Cerebellar nuclear complex (tissue), 1 donor: Measurements from ENCODE around the gene CHMP4B.

Experiments used
- DNase-seq, 2 experiments: peaks; one replicate each; lab custom pipeline; 2025; lab: John Stamatoyannopoulos, UW

CHMP4B gene

DNA sequence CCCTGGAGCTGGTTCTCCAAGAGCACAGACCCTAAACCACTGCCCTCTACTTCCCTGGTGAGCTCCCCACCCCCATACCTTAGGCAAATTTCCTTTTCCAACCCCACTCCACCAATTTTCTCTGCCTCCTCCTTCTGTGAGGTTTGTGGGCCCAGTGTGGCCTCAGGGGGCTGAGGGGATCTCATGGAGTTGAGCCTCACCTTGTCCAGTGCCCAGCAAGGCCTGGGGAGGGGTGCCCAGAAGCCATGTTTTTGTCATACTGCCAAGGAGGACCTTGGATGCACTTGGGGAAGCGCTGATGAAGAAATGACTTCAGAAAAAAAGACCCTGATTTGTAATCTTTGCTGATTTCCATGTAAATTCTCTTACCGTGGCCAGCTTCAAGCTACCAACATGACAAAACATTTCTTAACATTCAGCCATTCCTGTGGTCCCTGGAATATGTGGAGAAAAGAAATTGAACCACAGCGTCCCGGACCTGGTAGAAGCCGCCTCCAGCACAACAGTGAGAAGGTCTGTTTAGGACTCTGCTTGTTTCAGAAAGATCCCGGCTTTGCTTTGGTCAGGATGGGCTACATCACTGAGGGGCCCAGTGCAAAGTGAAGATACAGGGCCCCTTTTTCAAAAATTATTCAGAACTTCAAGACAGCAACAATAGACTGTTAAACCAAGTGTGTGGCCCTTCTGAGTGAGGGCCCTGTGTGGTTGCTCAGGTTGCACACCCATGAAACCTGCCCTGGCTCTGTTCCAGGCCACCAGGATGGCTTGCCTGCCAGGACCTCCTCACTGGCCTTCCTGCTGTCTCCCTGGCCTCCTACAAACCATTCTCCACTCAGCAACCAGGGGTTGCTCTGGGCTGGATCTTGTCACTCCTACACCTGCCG, 52.5 kb downstream of the CHMP4B start:
- no peak for DNase-seq

DNA sequence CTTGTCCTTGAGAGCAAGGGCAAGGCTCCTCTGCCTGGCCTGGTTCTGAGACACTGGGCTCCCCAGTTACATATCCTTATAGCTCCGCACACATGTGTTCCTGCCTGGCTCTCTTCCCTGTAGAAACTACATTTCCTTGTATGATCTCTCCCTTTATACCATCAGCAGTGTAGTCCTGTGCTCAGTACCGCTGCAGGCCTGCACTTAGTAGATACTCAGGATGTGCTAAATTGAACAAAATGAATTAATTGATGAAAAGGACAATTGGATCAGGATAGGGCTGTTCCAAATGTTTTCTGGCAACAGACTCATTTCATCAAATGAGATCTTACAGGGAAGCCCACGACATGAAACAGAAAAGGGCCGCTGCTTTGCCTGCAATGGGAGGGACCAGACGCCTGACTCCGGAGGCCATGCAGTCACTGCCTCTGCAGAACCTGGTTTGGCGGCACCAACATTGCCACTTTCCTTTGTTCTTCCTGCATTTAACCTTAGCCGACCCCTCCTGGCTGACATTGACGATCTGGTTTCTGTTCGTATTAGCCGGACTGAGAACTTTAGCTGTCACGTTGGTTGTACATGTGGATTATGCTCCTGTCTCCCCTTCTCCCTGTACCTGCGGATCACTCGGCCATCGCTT, 53.3 kb downstream of the CHMP4B start:
- DNase-seq, result no peak

- no peak for DNase-seq
These were observed 54.7 kb downstream of the CHMP4B start for GRCh38 chr20:33865761-33866370.

GRCh38 chr20:33866398-33867100, 55.4 kb downstream of the CHMP4B start:
- no peak for DNase-seq

DNA sequence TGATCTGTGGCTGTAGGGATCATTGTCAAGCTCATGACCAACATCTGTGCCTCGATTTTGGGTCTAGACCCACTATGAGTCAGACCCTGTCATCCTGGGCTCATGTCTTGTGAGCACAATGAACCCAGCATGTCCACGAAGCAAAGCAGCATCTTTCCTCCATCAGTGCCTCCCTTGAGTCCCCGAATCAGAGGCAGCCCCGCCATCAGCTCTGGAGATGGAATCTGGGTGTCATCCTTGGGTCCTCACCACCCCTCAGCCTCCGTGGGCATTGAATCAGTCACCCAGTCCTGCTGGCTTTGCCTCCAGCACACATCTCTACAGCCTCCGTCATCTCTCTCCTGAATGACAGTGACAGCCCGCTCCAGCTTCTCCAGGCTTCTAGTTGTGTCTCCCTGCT, 56.9 kb downstream of the CHMP4B start:
- DNase-seq, result no peak

DNA sequence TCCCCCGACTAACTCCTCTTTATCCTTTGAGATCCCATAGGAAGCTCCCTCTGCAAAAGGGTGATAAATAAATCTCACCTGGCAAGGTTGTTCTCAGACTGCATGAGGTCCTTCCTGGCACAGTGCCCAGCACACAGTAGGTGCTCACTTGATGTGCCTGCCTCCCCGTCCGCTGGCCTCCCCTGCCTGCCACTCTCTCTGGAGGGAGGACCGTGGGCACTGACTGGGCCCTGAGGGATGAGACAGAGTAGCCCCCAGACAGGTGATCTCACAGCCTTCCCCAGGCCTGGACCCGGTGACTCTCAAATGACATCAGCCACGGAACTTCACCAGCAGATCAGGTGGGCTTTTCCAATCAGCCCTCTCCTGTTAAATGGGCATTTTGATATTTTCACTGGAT, 57.4 kb downstream of the CHMP4B start:
- DNase-seq, result no peak

GRCh38 chr20:33869283-33869682, 58.1 kb downstream of the CHMP4B start:
- DNase-seq, result no peak

DNA sequence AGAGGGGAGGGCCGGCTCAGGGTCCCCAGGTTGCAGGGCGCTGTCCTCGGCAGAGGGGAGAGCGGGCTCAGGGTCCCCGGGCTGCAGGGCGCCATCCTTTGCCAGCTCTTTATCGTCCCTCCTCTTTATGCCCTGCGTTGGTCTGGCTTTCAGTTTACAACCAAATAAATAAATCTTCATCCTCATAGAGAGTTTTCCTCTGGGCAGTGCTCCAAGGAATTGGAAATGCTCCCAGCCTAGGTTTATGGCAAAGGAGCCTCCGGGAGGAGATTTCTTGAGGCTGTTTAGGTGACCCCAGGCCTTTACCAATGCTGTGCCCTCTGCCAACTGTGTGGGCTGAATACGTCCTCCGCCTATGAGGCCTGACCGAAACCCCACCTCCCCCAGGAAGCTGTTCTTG, 60.2 kb downstream of the CHMP4B start:
- DNase-seq, result no peak

GRCh38 chr20:33874129-33874528, 63.0 kb downstream of the CHMP4B start:
- no peak for DNase-seq

GRCh38 chr20:33875055-33875454, 63.9 kb downstream of the CHMP4B start:
- no peak for DNase-seq

GRCh38 chr20:33875534-33876026, 64.4 kb downstream of the CHMP4B start:
- no peak for DNase-seq

GRCh38 chr20:33878583-33878982, 67.4 kb downstream of the CHMP4B start:
- DNase-seq, result no peak

DNA sequence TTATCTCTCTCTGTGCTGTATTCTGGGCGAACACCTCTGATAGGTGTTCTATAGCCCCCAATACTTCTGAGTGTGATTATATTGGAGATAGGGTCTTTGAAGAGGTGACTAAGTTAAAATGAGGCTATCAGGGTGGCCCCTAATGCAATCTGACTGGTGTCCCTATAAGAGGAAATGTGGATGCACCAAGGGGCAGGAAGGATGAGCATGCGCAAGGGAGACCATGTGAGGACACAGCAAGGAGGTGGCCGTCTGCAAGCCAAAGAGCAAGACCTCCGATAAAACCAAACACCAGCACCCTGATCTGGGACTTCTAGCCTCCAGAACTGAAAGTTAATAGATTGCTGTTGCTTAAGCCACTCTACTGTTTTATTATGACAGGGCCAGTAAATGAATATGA, 69.2 kb downstream of the CHMP4B start:
- no peak for DNase-seq

DNA sequence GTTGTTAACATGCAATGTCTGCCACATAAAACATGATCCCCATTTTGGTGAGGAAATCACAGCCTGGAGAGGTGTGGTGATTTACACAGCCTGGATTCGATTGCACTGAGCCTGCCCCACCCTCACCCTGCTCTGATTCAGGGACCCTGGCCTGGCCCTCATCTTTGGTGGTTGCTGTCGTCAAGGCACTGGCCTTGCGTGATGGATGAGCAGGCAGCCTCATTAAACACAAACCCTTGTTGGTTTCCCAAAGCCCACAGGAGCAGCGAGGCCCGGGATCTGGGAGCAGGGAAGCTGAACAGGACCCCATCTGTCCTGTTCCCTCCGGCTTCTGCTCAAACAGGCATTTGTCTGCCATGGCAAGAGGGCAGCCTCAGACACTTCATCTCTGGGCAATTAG, 70.8 kb downstream of the CHMP4B start:
- no peak for DNase-seq

GRCh38 chr20:33882481-33882880, 71.3 kb downstream of the CHMP4B start:
- no peak for DNase-seq

GRCh38 chr20:33883164-33883563, 72.0 kb downstream of the CHMP4B start:
- no peak for DNase-seq

DNA sequence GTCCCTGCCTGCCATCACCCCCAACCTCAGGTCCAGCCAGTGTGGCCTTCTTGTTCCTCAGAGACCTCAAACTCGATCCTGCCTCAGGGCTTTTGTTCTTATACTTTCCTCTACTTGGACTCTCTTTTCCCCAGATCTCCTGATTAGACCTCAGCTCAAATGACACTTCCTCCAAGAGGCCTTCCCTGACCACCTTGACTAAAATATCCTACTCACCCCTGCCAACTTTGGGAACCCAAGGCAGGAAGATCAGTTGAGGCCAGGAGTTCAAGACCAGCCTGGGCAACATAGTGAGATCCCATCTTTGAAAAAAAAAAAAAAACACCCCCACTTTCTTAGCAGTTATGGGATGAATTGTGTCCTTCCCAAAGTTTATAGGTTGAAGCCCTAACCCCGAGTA, 73.5 kb downstream of the CHMP4B start:
- DNase-seq, result no peak

DNA sequence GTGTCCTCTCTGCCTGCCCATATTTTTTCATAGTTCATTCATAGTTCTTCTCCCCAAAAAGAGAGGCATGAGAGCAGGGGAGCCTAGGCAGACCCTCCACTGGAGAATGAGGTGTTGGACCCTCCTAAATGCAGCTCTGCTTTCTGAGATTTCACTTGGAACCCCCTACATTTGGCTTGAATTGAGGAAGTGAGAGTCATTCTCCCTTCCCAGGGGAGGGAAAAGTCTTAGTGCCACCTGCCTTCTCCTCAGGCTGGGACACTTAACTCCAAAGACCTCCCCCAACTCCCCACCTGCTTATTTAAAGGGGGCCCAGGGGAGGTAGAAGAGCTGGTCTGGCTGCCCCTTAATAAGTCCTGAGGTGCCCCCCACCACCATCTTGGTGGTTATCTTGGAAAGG, 78.2 kb downstream of the CHMP4B start:
- DNase-seq, result no peak

GRCh38 chr20:33890557-33890956, 79.4 kb downstream of the CHMP4B start:
- no peak for DNase-seq

GRCh38 chr20:33893314-33893713, 82.2 kb downstream of the CHMP4B start:
- DNase-seq, result no peak

DNA sequence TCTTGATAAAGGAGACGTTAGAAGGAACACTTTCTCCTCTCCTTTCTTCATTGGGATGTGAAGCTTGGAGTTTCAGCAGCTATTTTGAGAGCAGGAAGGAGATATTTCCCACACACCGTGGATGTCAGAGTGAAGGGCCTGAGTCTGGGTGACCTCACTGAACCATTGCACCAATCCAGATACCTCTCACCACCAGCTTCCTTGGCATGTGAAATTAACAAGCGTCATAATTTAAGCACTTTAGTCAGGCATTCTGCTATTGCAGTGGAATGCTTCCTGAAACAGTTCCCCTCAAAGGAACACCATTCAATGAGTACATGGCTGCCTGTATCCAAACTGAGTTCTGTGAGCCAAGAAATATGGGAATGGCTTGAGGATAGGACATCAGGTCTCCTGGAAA, 83.7 kb downstream of the CHMP4B start:
- no peak for DNase-seq

DNA sequence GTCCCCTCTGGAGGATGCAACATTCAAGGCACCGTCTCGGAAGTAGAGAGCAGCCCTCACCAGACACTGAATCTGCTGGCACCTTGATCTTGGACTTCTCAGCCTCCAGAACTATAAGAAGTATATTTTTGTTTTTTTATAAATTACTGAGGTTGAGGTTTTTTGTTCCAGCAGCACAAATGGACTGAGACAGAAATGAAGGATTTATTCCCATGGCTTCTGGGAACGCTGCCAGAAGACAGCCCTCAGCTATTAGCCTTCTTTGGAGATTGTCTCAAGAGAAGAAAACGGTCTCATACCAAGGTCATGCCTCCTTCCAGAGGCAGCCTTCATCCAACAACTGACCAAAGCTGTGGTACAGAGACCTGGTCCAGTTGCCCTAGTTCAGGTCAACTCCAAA, 85.4 kb downstream of the CHMP4B start:
- DNase-seq, result no peak
